VCaP (cell line): ENCODE measurements around the gene CD74.

Experiments used
- H3K27ac ChIP-seq: fragments of 450-650 bp; 2 replicates; pipeline ENCODE4 v1.5.1; 2017
- CTCF ChIP-seq: fragments of 450-650 bp; conservative IDR thresholded peaks from 2 replicates; pipeline ENCODE4 v1.5.1; 2017; ENCODE audit warnings: mild to moderate bottlenecking, moderate library complexity

CD74 gene

GRCh38 chr5:150401376-150402228 is 11.1 kb downstream of the CD74 start:
- no peak overlapping the region for H3K27ac ChIP-seq
- TF ChIP-seq CTCF = no peak

GRCh38 chr5:150401076-150401375 is 11.7 kb downstream of the CD74 start:
- TF ChIP-seq CTCF = no peak
- no peak overlapping the region for H3K27ac ChIP-seq

- no peak for TF ChIP-seq CTCF
- no peak overlapping the region for H3K27ac ChIP-seq
Observed at GRCh38 chr5:150400316-150401075, 12.2 kb downstream of the CD74 start.

- H3K27ac ChIP-seq = no peak overlapping the region
- TF ChIP-seq CTCF = no peak
Observed at GRCh38 chr5:150399524-150400211, 13.0 kb downstream of the CD74 start.

- no peak overlapping the region for H3K27ac ChIP-seq
- no peak for TF ChIP-seq CTCF
Observed at GRCh38 chr5:150398722-150399523, 13.8 kb downstream of the CD74 start.

- H3K27ac ChIP-seq = no peak overlapping the region
- TF ChIP-seq CTCF = 0 out of 2 replicates have a peak, but pooled peaks have one; percentile 5
Observed at GRCh38 chr5:150397782-150398721, 14.7 kb downstream of the CD74 start.
